ENCODE measurements around the gene RTN4RL1.
"Not testable (repeated sequence)": the region's sequence is repeated elsewhere in the genome, so short reads cannot be mapped to it uniquely, and the experiment has no call there.

RTN4RL1 gene

GRCh38 chr17:1992541-1992940 lies 32.6 kb downstream of the RTN4RL1 start:
- TF ChIP-seq CTCF (IDR thresholded peaks at IDR 0.05; ENCODE audit: extremely low read depth, missing control alignments), result no peak
- DNase-seq (ENCODE audit: low spot score), result no peak

- no peak for DNase-seq (ENCODE audit: low spot score)
- TF ChIP-seq CTCF (IDR thresholded peaks at IDR 0.05; ENCODE audit: extremely low read depth, missing control alignments), result no peak
Observed at GRCh38 chr17:1989135-1989534, 36.0 kb downstream of the RTN4RL1 start.

DNA sequence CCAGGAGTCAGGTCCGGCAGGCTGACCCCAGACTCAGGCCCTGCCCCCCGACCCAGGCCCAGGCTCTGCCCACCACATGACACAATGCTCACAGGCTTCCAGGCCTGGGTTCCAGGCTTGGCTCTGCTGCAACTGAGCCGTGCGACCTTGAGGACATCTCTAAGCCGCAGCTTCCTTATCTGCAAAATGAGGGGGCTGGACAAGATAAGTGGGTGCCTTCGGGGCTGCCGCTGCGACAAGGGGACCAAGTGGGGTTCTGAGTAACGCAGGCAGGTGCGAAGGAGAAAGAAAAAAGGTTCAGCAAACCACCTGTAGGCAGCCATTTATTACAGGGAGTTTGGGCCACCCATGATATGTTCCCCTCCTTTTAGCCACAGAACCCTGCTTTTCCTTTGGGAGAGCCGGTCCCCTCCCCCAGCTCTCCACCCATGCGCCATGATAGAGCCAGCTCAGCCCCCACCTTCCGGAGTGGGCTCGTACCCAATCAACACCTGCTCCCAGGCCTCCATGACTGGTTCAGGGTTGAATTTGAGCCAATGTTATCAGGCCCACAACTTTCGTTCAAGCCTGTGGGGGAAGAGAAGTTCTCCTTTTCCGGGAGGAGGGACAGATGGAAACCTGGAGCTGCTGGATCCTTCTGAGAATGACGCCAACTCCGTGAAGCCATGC lies 38.2 kb downstream of the RTN4RL1 start:
- DNase-seq (ENCODE audit: low spot score), result no peak
- TF ChIP-seq CTCF (IDR thresholded peaks at IDR 0.05; ENCODE audit: extremely low read depth, missing control alignments), result no peak

DNA sequence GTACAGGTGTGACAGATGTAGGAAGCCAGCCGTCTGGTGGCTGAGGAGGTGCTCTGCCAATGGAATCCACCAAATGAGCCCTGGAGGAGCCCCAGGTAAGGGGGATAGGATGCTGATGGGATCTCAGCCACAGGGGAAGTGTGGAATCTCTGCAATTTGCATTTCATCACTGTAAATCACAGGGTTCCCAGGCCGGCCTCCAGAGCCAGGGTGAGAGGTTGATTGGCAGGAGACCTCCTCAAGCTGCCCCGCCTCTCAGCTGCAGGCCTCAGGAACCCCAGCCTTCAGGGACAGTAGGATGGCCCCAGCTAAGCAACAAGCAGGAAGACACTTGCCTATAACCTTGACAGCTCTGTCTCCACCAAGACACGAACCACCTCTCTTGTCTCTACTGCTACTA lies 39.4 kb downstream of the RTN4RL1 start:
- DNase-seq (ENCODE audit: low spot score), result no peak
- TF ChIP-seq CTCF (IDR thresholded peaks at IDR 0.05; ENCODE audit: extremely low read depth, missing control alignments), result no peak

GRCh38 chr17:1985093-1985492 lies 40.0 kb downstream of the RTN4RL1 start:
- no peak for DNase-seq (ENCODE audit: low spot score)
- no peak for TF ChIP-seq CTCF (IDR thresholded peaks at IDR 0.05; ENCODE audit: extremely low read depth, missing control alignments)

DNA sequence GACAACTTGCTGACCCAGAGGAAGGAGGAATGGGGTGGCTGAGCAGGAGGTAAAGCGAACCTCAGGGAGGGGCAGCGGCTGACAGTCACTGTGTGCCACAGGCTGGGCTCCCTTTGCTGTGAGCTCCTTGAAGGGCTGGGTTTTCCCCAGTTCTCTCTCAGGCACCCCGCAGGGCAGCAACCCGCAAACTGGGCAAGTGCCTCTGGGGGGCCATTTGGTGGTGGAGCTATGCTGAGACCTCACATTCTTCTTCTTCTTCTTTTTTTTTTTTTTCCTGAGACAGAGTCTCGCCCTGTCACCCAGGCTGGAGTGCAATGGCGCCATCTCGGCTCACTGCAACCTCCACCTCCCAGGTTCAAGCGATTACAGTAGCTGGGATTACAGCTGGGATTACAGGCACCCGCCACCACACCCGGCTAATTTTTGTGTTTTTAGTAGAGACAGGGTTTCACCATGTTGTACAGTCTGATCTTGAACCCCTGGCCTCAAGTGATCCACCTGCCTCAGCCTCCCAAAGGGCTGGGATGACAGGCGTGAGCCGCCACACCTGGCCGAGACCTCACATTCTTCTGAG lies 42.3 kb downstream of the RTN4RL1 start:
- not testable (repeated sequence) for DNase-seq (ENCODE audit: low spot score)

DNA sequence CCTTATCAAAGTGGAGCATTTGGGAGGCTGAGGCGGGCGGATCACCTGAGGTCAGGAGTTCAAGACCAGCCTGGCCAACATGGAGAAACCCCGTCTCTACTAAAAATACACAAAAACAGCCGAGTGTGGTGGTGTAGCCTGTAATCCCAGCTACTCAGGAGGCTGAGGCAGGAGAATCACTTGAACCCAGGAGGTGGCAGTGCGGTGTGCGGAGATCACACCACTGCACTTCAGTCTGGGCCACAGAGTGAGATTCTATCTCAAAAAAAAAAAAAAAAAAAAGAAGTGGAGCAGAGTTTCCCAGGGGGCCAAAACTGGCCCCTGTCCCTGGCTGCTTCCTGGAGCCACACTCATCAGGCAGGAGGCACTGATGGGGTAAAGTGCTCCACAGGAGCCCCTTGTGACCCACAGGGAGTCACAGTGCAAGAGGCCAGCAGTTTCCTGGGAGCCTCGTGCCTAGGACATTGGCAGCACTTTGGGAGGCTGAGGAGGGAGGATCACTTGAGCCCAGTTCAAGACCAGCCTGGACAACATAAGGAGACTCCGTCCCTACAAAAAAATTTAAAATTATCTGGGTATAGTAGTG lies 44.4 kb downstream of the RTN4RL1 start:
- DNase-seq (ENCODE audit: low spot score), result no peak

More for the DNA sequence above, 44.4 kb downstream of the RTN4RL1 start:
- no peak for TF ChIP-seq CTCF (IDR thresholded peaks at IDR 0.05; ENCODE audit: extremely low read depth, missing control alignments)

Measured in GM20000 (cell line).